Posterior vena cava (tissue), 2 donors: ENCODE data around the gene DDIT4. TPM values are rescaled to one million over a fixed set of nuclear protein-coding genes. Genes with fewer than 3 reads are reported as not detected.

Source experiments
- DNase-seq: peaks from one replicate; pipeline ENCODE4 v3.0.0-alpha.2; 2020; ENCODE audit warnings: low spot score
- intact Hi-C, 2 donors: fragments of 100-400 bp; cut with DNase I; formaldehyde crosslinking; loops; one replicate each; pipeline versions ENCODE4 v1.14.1 to v1.14.2; 2022 to 2023
- total RNA-seq, 2 donors: library from RNA; stranded (reverse); fragmentation: NEBNext Ultra II Directional; extraction: Animal tissue kit (Norgen Biotek cat#: 25700); gene quantifications; one replicate each; pipeline ENCODE4 v1.2.1, GENCODE V29; 2021
- donor health status: DM: yes; HTN: yes; CAD: no.
- donor health status: DM: yes; HTN: yes; CAD: no.

DDIT4 gene
- total RNA-seq, 2 donors from 2014 or later, result 208 to 244 TPM

DNA sequence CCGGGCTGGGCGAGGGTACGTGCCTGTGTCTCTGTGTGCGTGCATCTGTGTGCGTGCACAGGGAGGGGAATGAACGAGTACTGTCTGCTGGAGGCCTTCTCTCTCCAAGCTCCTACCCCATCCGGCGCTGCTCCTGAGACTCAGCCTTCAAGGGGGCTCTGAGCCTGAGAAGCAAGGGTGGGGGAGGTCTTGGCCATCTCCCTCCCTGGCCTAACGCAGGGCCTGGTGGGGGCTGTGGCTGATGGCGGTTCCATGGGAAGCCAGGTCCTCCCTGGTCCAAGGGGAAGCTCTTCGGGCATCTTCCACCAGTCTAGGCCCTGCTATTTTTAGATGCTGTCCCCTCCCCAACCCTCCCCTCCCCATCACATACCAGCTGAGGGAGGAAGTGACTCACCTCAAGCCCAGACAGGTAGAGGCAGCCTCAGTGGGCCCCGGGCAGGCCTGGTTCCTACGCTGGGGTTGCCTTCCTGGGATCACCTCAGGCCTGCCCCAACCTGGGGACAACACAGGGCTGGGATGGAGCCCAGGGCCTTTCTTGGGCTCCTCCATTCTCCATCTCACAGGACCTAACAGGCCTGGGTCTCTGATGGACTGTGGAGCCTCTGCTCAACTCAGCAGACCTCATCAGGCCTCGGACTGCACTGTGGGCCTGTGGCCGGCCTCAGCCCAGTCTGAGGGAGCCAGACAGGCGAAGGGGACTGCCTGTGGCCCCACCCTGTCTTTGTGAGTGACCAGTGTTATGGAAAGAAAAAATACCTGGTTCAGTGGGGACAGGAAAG, 48.7 kb downstream of the DDIT4 start:
- no peak for DNase-seq
- intact Hi-C loops, result loop anchor here in 1 of 2 donors (10.0 kb wide), 1 partner anchor 198 kb away; no protein-coding TSS in a partner anchor

DNA sequence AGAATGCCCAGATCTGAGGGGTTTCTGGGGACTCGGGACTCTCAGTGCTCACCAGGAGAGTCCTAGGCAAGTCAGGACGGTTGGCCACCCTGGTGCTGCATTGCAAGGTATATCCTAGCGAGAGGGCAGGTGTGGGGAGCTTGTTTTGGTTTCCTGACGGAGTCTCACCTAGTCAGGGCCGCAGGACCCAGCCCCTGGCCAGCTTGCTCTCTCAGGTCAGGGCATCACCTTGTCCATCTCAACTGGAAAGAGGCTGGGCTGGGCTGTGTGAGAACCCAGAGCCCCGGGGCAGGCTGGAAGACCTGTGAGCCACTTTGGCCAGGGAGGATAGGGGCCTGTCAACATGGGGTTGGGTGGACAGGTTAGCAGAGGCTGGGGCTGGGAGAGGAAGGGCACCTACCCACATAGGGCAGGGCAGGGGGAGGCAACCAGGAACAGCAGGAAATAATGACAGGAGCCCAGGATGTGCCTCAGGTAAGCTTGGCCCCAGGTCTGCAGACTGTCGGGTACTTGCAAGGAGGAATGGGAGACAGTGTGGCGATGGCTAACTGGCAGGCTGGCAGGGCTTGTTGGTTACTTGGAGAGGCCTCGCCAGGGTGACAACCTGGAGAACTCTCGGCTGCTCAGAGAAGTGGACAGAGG, 49.5 kb downstream of the DDIT4 start:
- DNase-seq, result no peak
- intact Hi-C loops, result loop anchor here in 1 of 2 donors (10.0 kb wide), 1 partner anchor 198 kb away; no protein-coding TSS in a partner anchor

- intact Hi-C loops, result loop anchor here in 1 of 2 donors (10.0 kb wide), 1 partner anchor 199 kb away; no protein-coding TSS in a partner anchor
- DNase-seq, result no peak
These were observed 50.1 kb downstream of the DDIT4 start for GRCh38 chr10:72323771-72324191.

Other genes starting within 250 kb of the DDIT4 start
- gene SPOCK2, start 185.4 kb upstream of the DDIT4 start, total RNA-seq, result 1 to 10 TPM; 2.4 to 4.5 TPM
- 10 to 100 TPM; 77.4 to 95.3 TPM for gene ANAPC16, start 57.9 kb upstream of the DDIT4 start, total RNA-seq
- 10 to 100 TPM; 28.3 to 37.7 TPM for gene ASCC1, start 57.6 kb upstream of the DDIT4 start, total RNA-seq
- gene DNAJB12, start 81.0 kb downstream of the DDIT4 start, total RNA-seq, result 10 to 100 TPM; 25.3 to 26.4 TPM